ENCODE measurements around the gene HRH3.

DNA sequence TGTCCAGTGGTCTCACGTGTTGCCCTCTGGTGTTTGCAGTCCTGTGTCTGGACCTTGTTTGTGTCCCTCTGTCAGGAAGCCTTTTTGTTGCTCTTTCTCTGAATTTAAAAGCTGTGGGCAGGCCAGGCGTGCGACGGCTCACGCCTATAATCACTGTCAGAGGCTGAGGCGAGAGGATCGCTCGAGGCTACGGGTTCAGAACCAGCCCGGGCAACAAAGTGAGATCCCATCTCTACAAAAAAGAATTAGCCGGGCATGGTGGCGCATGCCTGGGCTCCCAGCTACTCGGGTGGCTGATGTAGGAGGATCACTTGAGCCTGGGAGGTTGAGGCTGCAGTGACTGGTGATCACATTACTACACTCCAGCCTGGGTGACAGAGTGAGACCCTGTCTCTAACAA is 46.8 kb upstream of the HRH3 start:
- TF ChIP-seq POLR2AphosphoS5 (IDR thresholded peaks at IDR 0.05) (no peak), CTCF (IDR thresholded peaks at IDR 0.05; ENCODE audit: poor library complexity, severe bottlenecking) (no peak), MXI1 (conservative IDR thresholded peaks at IDR 0.05; ENCODE audit: poor library complexity, severe bottlenecking) (no peak), SMC3 (conservative IDR thresholded peaks at IDR 0.05; ENCODE audit: poor library complexity) (no peak), EZH2 (IDR thresholded peaks at IDR 0.05; ENCODE audit: borderline replicate concordance, insufficient read depth, low read length, poor library complexity, severe bottlenecking) (no peak), EP300 (conservative IDR thresholded peaks at IDR 0.05; ENCODE audit: poor library complexity, severe bottlenecking) (no peak), RAD21 (conservative IDR thresholded peaks at IDR 0.05) (no peak), TAF1 (IDR thresholded peaks at IDR 0.05; ENCODE audit: low read depth) (no peak)
